Fibroblast of skin of right quadriceps (primary cell): Measurements from ENCODE around the gene SULT2A1.
"Not testable (repeated sequence)": the region's sequence is repeated elsewhere in the genome, so short reads cannot be mapped to it uniquely, and the experiment has no call there.

ENCODE experiments used
- DNase-seq: peaks from one replicate; pipeline ENCODE4 v3.0.0-alpha.2; 2013

The SULT2A1 gene, protein sequence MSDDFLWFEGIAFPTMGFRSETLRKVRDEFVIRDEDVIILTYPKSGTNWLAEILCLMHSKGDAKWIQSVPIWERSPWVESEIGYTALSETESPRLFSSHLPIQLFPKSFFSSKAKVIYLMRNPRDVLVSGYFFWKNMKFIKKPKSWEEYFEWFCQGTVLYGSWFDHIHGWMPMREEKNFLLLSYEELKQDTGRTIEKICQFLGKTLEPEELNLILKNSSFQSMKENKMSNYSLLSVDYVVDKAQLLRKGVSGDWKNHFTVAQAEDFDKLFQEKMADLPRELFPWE

DNA sequence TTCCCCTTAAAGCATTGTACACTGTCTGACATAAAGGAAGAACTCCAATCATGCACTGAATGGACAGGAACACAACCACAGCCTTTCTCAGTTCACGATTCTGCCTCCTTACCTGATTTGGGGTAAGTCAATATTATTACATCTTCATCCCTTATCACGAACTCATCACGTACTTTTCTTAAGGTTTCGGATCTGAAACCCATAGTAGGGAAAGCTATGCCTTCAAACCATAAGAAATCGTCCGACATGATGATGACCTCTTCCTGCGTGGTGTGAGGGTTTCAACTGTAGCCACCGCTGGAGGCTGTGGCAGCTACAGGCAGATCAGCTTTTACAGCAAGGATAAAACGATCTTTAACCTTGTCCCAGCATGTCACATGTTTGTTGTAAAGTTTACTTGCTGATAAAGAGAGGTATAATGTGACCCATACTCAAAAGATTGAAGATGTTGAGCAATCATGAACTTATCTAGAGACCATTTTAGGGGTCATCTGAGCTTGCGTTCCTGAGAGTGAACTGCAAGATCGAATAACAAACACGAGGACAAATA, at the start of gene SULT2A1:
TSS of gene SULT2A1 (minus strand) at position 306 of the 550 bp plus-strand sequence. CDS start at position 248, 58 bp downstream.
- DNase-seq, result no peak

DNA sequence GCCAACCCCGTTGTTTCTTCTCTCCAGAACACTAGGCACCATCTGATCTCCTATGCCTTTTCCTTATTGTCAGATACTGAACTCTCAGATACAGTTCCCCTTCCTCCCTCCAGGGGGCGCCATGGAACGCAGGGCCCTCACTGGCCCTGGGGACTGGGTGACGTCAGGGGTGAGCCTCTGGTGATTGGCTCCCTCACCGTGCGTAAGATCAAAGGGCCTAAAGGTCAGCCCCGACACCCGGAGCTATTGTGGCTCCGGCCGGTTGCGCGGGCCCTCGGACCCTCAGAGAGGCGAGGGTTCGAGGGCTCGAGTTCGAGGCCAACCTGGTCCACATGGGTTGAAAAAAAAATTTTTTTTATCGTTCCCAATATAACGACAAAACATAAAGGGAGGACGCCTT, 42.5 kb upstream of the SULT2A1 start:
- DNase-seq, result not testable (repeated sequence)

DNA sequence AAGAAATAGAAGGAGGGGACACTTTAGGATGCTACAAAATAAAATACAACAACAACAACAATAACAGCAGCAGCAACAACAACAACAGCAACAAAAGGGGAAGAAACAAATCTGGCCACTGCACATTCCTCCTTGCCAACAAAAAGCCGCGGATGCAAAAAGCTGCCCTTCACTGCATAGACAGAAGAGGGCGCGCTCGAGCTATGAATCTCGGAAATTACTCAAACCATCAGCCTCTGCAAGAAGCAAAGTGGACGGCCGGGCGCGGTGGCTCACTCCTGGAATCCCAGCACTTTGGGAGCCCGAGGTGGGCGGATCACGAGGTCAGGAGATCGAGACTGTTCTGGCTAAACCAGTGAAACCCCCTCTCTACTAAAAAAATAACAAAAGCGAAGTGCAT, 34.0 kb upstream of the SULT2A1 start:
- not testable (repeated sequence) for DNase-seq

DNA sequence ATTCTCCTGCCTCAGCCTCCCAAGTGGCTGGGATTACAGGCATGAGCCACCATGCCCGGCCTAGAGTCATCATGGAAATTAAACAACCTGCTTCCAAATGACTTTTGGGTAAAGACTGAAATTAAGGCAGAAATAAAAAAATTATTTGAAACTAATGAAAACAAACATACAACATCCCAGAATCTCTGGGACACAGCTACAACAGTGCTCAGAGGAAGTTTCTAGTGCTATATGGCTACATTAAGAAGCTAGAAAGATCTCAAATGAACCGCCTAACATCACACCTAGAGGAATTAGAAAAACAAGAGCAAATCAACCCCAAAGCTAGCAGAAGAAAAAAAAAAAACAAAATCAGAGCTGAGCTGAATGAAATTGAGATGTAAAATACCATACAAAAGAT, 24.1 kb upstream of the SULT2A1 start:
- not testable (repeated sequence) for DNase-seq

DNA sequence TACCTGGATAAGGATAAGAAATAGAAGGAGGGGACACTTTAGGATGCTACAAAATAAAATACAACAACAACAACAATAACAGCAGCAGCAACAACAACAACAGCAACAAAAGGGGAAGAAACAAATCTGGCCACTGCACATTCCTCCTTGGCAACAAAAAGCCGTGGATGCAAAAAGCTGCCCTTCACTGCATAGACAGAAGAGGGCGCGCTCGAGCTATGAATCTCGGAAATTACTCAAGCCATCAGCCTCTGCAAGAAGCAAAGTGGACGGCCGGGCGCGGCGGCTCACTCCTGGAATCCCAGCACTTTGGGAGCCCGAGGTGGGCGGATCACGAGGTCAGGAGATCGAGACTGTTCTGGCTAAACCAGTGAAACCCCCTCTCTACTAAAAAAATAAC, 23.2 kb upstream of the SULT2A1 start:
- not testable (repeated sequence) for DNase-seq

DNA sequence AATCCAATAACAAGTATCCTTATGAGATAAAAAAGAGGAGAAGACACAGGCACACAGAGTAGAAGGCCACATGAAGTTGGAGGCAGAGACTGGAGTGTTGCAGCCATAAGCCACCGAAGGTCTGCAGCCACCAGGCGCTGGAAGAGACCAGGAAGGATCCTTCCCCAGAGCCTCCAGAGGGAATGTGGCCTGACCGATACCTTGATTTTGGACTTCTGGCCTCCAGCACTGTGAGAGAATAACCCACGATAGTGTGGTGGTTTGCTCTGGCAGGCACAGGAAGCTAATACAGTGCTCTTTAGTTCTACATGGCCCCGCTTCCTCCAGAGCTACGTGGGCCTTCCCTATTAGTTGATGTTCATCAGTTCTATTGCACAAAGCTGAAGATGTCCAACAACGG, 15.3 kb upstream of the SULT2A1 start:
- DNase-seq, result no peak

DNA sequence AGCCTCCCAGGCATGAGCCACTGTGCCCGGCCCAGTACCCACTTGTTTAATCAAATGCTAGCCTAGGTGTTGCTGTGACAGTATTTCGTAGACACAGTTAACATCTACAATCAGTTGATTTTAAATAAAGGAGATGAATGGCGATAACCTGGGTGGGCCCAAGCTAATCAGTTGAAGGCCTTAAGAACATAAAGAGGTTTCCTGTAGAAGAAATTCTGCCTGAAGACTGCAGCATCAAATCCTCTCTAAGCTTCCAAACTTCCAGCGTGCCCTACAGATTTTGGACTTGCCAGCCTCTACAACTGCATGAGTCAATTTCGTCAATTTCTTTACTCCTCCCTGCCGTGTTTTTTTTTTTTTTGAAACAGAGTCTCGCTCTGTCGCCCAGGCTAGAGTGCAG, 13.2 kb upstream of the SULT2A1 start:
- DNase-seq, result no peak

DNA sequence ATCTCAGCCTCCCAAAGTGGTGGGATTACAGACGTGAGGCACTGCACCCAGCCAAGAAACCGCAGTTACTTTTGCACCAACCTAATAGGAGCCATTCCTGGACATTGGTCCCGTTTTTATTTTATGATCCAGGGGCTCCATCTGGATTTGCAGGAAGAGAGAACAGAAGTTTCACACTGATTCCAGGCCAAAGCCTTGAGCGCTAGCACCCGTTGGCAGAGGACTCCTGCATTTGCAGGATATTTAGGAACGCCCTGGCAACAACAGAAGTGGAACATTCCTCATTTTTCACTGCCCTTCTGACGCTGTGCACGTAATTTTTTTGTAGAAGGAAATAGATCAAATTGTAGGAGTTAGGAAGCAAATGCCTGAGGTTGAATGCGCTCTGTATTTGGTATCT, 11.7 kb upstream of the SULT2A1 start:
- no peak for DNase-seq

DNA sequence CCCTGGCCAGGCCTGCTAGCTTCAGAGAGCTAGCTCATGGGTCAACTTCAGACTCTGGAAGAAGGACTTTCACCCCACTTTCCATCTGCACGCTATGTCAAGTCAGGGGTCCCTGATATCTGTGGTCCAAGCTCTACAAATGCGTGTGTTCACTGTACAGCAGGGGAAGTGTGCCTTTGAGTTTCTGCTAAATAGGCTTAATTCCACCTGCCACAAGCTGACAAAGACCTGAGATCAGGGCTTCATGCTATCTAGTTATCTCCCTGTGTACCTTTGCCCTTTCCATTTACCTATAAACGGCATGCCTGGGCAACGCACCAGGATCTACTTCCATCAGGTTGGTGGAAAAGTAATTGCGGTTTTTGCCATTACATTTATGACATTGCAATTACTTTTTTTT, 10.7 kb upstream of the SULT2A1 start:
- no peak for DNase-seq

DNA sequence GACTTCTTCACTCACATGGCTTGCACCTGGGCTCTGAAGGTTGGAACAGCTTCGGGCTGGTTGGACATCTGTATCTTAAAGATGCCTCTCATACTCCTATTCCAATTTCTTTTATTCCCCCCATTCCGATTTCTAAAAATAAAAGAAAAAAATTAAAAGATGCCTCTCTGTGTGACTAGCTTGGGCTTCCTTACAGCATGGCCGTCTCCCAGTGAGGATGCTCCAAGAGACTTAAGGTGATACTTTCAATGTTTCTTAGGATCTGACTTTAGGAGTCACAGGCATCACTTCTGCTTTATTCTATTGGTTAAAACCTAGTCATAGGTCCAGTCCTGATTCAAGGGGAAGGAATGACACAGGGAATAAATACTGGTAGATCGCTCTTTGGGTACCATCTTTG, 9.9 kb upstream of the SULT2A1 start:
- no peak for DNase-seq

DNA sequence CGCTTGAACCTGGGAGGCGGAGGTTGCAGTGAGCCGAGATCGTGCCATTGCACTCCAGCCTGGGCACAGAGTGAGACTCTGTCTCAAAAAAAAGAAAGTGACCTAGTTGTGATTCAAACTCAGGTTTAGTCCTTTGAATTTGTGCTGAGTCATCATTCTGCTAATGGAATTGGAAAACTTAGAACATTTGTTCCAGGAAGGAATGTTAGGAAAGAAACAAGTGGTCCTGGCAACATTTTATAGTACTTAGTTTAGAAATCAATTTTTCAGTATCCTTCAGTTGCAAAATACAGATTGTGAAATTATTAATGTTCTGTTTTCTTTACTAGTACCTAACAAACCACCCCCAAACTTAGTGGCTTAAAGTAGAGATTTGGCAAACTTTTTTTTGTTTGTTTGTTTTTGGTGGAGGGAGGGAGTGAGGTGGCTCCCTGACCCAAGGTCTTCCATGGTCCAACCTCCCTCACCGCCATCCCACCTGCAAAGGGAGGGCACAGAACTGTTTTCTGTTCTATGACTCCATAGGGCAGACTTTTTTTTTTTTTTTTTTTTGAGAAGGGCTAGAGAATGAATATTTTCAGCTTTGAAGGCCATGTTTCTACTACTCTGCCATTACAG, 9.2 kb upstream of the SULT2A1 start:
- no peak for DNase-seq

DNA sequence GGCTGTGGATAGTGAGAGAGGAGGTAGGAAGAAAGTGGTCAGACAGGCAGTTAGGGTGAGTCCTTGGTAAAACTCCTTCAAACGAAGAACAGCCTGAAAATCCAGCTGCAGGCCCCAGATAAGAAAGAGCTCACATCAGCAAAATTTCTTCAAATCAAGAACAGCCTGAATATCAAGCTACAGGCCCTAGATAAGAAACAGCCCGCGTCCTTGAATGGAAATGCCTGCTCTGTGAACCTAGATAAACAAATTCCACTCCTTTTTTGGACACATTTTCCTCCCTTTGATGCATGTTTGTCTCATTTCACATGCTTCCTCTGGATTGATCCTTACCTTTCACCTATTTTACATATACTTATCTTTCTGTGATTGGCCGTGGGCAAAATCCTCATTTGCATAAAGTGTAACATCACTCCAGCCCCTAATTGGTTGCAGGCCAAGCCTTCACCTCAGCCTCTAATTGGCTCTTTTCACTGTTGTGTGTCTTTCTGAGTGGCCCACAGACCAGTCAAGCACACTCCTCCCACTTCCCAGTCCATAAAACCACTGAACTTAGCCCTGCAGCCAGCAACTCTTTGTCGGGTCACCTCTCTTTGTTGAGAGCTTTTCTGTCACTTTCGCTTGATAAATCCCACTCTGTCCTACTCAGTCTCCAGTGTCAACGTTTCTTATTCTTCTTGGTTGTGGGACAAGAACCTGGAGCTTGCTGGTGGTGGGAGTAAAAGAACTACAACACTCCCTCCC, 6.0 kb upstream of the SULT2A1 start:
- DNase-seq, result no peak

DNA sequence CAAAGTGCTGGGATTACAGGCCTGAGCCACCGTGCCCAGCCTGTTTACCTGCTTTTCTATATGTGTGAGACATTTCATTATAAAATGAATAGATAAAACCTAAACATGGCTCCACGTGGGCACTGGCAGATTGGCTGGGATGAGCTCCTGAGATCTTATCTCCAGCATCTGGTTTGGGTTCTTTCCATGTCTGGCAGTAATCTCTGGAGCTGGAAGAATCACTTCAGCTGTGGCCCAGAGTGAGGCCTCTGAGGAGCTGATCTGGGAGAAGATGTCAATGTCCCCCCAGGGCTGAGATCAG, 5.5 kb upstream of the SULT2A1 start:
- no peak for DNase-seq

DNA sequence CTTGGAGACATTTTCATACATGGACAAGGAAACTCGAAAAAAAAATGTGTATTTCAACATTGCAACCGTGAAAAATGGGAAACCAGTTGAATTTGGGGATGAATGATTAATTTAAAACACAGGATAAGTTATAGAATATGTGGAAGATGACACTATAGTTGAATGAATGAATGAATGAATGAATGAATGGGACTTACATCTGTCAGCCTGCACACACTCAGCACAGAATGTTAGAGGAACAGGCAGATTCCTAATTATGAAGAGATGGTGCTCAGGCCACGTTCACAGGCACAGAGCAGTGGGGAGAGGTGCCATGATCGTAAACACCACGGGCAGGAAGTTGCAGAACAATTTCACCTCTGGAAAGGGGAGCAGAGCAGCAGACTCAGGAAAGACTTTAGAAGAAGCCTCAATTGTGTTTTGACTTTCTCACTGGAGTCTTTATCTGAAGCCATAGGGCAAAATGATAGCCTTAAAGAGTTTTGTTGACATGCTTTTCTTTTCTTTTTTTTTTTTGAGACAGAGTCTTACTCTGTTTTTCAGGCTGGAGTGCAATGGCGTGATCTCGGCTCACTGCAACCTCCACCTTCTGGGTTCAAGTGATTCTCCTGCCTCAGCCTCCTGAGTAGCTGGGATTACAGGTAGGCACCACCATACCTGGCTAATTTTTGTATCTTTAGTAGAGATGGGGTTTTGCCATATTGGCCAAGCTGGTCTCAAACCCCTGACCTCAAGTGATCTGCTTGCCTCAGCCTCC, 4.9 kb upstream of the SULT2A1 start:
- no peak for DNase-seq

DNA sequence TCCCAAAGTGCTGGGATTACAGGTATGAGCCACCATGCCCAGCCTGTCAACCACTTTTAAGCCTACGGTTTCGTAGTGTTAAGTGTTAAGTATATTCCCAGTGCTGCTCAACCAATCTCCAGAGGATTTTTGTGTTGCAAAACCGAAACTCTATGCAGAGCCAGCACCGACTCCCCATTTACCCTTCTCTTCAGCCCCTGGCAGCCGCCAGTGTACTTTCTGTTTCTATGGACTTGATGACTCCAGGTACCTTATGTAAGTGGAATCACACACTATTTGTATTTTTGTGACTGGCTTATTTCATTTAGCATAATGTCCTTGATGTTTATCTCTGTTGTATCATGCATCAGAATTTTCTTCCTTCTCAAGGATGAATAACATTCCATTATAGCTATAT, 1.1 kb downstream of the SULT2A1 start:
- no peak for DNase-seq

DNA sequence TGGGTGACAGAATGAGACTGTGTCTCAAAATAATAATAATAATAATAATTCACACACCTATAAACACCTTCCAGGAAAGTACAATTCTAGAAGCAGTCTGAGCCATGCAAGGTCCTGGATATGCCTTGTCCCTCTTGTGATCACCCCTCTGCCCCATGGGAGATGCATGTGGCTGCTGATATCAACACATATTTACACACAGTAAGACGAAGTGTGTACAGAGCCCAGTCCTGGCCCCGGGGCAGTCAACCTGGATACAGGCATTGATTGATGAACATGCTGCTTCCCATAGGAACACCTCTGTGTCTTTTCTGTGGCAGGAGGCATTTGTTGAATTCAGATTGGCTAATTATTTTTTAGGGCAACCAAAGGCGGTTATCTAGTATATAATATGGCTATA, 3.2 kb downstream of the SULT2A1 start:
- no peak for DNase-seq

DNA sequence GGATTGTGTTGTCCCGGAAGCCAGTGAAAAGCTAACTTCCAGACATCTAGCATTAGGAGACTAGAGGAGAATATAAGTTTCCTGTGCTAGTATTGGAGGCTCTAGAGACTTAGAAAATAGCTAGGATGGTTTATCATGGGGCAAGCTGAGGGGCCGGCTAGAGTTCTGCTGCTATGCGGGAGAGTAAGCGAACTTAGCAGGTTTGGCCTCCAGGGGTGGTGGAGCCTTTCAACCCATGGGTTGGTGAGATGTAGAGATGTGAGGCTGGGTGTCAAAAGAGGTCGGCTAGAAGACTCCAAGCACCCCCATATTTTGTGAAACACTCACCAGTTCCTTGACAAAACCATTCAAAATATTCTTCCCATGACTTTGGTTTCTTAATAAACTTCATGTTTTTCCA, 4.4 kb downstream of the SULT2A1 start:
- DNase-seq, result no peak

DNA sequence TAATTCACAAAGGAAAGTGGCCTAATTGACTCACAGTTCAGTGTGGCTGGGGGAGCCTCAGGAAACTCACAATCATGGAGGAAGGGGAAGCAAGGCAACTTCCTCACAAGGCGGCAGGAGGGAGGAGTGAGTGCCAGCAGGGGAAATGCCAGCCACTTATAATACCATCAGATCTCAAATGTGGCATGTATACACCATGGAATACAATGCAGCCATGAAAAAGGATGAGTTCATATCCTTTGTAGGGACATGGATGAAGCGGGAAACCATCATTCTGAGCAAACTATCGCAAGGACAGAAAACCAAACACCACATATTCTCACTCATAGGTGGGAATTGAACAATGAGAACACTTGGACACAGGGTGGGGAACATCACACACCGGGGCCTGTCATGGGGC, 6.7 kb downstream of the SULT2A1 start:
- not testable (repeated sequence) for DNase-seq

DNA sequence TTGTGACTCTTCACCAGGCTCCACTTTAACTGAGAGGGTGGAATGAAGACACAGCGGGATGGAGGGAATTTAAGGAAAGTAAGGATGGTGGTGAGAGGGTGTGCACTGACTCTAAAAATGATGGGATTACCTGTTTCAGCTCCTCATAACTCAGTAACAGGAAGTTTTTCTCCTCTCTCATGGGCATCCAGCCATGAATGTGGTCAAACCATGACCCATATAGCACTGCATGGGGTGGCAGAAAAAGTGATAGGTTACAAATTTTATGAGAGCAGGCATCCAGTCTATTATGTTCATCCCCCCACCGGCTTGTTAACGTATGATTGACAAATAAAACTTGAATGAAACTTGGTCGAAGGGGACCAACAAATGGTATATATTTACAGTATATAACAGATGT, 7.2 kb downstream of the SULT2A1 start:
- DNase-seq, result no peak

DNA sequence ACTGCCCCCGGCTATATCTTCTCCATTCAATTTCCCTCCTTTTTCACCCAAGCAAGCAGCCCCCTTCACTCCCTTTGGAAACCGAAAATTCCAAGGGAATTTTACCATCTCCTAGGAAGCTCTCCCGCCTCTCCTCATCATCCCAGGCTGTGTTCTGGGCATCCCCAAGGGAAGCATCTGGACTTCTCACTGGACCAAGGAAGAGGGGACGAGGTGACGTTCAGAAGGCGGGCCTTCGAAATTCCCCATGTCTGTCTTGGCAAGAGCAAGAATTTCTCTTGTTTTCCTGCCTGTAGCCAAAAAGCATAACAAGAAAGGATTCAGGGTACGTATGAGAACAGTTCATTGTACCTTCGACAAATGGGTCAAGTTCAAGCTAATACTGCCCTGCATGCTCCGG, 20.9 kb downstream of the SULT2A1 start:
- no peak for DNase-seq

DNA sequence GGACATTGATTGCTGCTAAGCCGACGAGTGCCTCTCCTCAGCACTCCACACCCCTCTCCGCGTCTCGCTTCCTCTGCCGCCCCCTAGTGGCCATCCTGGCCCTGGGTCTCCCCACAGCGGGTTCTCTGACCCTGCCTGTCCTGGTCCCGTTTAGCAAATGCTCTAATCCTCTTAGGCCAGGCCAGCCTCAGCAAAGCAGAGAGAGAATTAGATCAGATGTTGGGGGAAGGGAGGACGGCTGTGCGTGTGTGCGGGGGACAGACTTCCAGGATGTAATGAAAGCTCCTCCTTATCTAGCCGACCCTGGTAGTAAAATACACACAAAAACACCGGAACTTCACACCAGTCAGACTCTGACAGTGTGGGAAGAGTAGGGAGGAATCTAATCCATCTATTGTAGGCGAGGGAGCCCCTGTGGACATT, 22.6 kb downstream of the SULT2A1 start:
- DNase-seq, result peak; percentile 48

DNA sequence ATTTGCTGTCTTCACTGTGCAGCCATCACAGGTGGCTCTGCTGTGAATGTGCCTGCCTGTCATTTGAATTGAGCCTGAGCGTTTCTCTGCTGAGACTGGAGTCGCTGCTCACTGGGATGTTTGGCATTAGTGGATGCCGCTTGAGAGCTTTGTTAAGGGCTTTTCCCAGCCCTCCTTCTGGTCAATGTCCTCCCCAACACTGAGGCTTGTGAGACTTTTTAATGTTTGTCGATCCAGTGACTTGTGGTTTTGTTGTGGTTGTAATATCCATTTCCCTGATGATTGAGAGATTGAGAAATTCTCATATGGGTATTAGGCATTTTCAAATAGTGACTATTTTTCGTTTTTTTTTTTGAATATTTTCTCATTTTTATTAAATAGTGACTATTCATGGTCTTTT, 24.5 kb downstream of the SULT2A1 start:
- DNase-seq, result no peak

DNA sequence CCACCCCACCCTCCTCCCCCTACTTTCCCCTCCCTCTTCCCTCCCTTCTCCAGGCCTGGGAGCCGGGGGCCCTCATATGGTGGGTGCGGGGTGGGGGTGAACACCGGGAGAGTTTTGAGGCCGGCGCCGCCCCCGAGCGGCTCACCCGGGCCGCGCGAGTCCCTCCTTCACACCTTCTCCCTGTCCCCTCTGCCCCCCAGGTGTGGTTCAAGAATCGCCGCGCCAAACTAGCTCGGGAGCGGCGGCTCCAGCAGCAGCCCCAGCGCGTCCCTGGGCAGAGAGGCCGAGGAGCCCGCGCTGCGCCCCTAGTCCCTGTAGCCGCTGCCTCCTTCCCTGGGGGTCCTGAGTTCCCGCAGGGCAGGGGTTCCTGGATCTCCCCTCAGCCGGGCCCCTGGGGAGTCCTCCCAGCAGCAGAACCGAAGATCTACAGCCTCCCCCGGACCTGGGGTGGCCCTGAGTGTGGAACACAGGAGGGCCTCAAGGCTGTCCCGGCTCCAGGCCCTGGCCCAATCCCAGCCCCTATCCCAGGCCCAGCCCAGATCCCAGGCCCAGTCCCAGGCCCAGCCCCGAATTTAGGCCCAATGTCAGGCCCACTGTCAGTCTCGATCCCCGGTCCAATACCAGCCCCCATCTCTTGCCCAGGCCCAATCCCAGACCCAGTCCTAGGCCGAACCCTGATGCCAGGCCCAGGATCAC, 25.4 kb downstream of the SULT2A1 start:
- DNase-seq, result no peak
